RWPE2 (cell line): ENCODE results near the gene MSI2.

ENCODE experiments used
- ATAC-seq: fragments of 200-7000 bp; cut with Tn5 transposase; 3 replicates; pipeline ENCODE4 v1.9.1; 2021; ENCODE audit warnings: low read depth
- DNase-seq: peaks from one replicate; pipeline ENCODE4 v3.0.0-alpha.2; 2020; ENCODE audit warnings: low spot score
- H3K27ac ChIP-seq: fragments of 450-650 bp; 2 replicates; pipeline ENCODE4 v1.5.1; 2017; ENCODE audit warnings: mild to moderate bottlenecking; ENCODE audit not compliant: poor library complexity, severe bottlenecking
- H3K27me3 ChIP-seq: fragments of 250-450 bp; sonication (Bioruptor Pico); 2 replicates; pipeline ENCODE4 v1.5.1; 2021; ENCODE audit warnings: mild to moderate bottlenecking, moderate library complexity; ENCODE audit not compliant: insufficient read depth, poor library complexity, severe bottlenecking
- H3K36me3 ChIP-seq: fragments of 250-450 bp; sonication (Bioruptor Pico); 2 replicates; pipeline ENCODE4 v1.5.1; 2020; ENCODE audit warnings: low read depth, mild to moderate bottlenecking, moderate library complexity
- H3K4me1 ChIP-seq: fragments of 250-450 bp; sonication (Bioruptor Pico); 2 replicates; pipeline ENCODE4 v1.5.1; 2021; ENCODE audit warnings: mild to moderate bottlenecking, moderate library complexity; ENCODE audit not compliant: insufficient read depth, poor library complexity, severe bottlenecking
- H3K4me3 ChIP-seq: fragments of 250-450 bp; sonication (Bioruptor Pico); 2 replicates; pipeline ENCODE4 v1.5.1; 2021; ENCODE audit warnings: mild to moderate bottlenecking, moderate library complexity; ENCODE audit not compliant: severe bottlenecking
- H3K9me3 ChIP-seq: fragments of 250-450 bp; sonication (Bioruptor Pico); 2 replicates; pipeline ENCODE4 v1.5.1; 2021; ENCODE audit warnings: mild to moderate bottlenecking, moderate library complexity; ENCODE audit not compliant: severe bottlenecking
- TF ChIP-seq, protein P1 (sequence below): fragments of 450-650 bp; IDR thresholded peaks from one replicate; pipeline ENCODE4 v1.5.1; 2017; ENCODE audit warnings: mild to moderate bottlenecking, moderate library complexity; ENCODE audit not compliant: poor library complexity, severe bottlenecking

The MSI2 gene

DNA sequence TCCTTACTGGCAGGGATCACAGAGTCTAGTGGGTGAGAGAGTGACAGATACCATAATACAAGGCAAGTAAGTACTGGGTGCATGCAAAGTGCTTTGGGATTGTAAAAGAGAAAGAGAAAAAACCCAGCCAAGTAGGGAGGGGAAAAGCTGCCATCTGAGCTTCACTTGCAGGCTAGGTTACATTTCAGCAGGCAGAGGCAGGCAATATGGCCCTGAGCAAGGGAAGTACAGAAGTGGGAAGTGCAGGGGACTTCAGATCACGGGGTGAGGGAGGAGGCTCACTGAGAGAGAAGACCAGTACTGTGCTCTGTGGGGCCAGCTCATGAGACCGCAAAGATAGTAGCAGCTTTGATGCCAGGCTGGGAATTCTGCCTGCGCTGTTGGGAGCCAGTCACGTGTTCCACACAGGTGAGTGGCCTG, 230.6 kb downstream of the MSI2 start:
- ATAC-seq (no peak), DNase-seq (no peak)
- TF ChIP-seq, protein P1, sequence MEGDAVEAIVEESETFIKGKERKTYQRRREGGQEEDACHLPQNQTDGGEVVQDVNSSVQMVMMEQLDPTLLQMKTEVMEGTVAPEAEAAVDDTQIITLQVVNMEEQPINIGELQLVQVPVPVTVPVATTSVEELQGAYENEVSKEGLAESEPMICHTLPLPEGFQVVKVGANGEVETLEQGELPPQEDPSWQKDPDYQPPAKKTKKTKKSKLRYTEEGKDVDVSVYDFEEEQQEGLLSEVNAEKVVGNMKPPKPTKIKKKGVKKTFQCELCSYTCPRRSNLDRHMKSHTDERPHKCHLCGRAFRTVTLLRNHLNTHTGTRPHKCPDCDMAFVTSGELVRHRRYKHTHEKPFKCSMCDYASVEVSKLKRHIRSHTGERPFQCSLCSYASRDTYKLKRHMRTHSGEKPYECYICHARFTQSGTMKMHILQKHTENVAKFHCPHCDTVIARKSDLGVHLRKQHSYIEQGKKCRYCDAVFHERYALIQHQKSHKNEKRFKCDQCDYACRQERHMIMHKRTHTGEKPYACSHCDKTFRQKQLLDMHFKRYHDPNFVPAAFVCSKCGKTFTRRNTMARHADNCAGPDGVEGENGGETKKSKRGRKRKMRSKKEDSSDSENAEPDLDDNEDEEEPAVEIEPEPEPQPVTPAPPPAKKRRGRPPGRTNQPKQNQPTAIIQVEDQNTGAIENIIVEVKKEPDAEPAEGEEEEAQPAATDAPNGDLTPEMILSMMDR, result no peak
- Histone ChIP-seq H3K4me1 (no peaks in the 10 kb centered on the region), H3K4me3 (no peak overlapping the region), H3K9me3 (no peaks in the 10 kb centered on the region), H3K27ac (no peak overlapping the region), H3K27me3 (no peaks in the 10 kb centered on the region), H3K36me3 (no peaks in the 10 kb centered on the region)

DNA sequence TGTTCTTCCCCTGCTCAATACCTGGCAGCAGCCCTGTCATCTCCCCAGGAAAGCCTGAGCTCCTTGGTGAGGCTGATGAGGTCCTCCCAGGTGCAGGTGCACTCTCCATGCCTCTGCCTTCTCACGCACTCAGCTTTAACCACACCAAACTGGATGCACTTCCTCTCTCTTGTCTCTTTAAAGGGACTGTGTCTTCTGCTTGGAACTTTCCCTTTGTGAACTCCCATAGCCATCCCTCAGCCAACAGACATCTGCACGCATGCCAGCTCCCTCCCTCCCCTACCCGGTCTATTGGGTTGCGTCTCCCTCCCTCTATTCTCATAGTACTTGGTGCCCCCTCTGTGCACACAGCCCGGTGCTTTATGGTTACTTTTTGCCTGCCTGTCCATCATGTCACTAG, 231.2 kb downstream of the MSI2 start:
- H3K27ac ChIP-seq, result no peak overlapping the region

DNA sequence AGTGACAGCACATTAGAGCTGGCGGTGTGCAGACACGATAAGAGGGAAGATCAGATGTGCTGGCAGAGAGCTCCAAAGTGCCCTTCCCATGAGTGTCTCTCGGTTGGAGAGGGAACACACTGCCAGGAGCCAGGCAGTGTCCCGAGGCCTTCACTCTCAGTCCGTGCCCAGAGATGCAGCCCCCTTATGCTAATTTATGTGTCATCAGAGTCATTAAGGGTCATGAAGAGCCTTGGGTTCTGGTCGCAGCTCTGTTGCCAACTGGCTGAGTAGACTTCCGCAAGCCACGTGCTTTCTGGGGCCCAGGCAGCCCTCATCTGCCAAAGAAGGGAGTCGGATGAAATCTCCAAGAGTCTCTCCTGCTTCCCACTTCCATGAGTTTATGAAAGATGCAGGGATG, 232.5 kb downstream of the MSI2 start:
- no peaks in the 10 kb centered on the region for H3K36me3 ChIP-seq
- no peaks in the 10 kb centered on the region for H3K4me1 ChIP-seq
- no peaks in the 10 kb centered on the region for H3K27me3 ChIP-seq
- TF ChIP-seq, protein P1, result no peak
- no peak for DNase-seq
- H3K4me3 ChIP-seq, result no peak overlapping the region
- no peak for ATAC-seq
- H3K9me3 ChIP-seq, result no peaks in the 10 kb centered on the region
- H3K27ac ChIP-seq, result no peak overlapping the region

More for the DNA sequence above, 231.2 kb downstream of the MSI2 start:
- TF ChIP-seq, protein P1, result no peak
- H3K9me3 ChIP-seq, result no peaks in the 10 kb centered on the region
- no peak for ATAC-seq
- H3K27me3 ChIP-seq, result no peaks in the 10 kb centered on the region
- no peaks in the 10 kb centered on the region for H3K36me3 ChIP-seq
- no peak overlapping the region for H3K4me3 ChIP-seq
- no peak for DNase-seq
- H3K4me1 ChIP-seq, result no peaks in the 10 kb centered on the region

DNA sequence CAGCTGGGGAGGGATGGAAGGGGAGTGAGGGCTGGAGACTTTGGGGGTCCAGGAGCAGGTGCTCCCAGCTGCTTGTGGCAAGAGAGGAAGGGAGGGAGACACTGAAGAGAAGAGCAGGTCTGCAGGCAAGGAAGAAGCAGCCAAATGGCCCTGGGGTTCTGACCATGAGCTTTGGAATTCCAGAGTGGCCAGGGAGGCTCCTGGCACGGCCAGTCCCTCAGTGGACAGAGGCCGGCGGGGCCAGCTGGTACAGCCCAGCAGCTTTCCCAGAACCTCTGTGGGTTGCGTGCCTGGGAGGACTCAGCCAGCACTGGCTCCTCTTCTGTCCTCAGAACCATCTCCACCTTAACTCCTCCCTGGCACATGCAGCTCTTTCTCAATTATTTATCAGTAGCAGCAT, 233.0 kb downstream of the MSI2 start:
- no peak for DNase-seq
- no peak overlapping the region for H3K4me3 ChIP-seq
- H3K9me3 ChIP-seq, result no peaks in the 10 kb centered on the region
- H3K4me1 ChIP-seq, result no peaks in the 10 kb centered on the region
- no peaks in the 10 kb centered on the region for H3K36me3 ChIP-seq
- no peaks in the 10 kb centered on the region for H3K27me3 ChIP-seq
- TF ChIP-seq, protein P1, result no peak
- no peak overlapping the region for H3K27ac ChIP-seq
- no peak for ATAC-seq

DNA sequence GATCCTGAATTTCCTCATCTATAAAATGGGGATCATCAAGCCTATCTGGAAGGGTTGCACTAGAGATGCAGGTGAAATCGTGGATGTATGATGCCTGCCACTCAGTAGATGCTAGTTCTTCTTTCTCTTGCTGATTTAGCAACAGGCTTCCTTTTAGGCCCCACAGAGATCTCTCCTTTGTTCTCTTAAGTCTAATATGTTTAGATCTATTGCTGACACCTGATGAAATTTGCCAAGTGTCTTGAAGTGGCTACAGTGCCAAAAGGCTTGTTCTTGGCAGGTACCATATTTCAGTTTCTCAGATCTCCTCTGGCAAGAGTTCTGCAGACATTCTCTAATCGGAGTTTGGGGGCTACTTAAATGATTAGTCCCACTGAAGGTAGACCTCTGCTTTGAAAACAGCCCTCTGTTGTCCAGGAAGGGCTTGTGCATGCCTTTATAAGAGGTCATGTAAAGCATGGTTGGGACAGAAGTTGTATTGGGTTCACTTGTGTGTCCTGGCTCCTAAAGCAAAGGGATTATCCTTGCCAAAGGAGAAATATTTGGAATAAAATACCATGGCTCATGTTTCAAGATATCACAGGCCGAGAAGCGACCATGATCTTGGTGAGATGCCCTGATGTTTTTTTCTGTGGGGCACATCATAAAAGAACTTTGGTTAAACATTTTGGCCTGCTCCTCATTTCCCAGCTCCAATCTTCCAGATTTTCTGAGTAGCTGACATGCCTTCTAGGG, 234.0 kb downstream of the MSI2 start:
- H3K27me3 ChIP-seq, result no peaks in the 10 kb centered on the region
- TF ChIP-seq, protein P1, result no peak
- H3K9me3 ChIP-seq, result no peaks in the 10 kb centered on the region
- no peaks in the 10 kb centered on the region for H3K4me1 ChIP-seq
- no peaks in the 10 kb centered on the region for H3K36me3 ChIP-seq
- no peak overlapping the region for H3K27ac ChIP-seq
- no peak for DNase-seq
- ATAC-seq, result no peak
- H3K4me3 ChIP-seq, result no peak overlapping the region
